Activated T-cell treated with anti-CD3 and anti-CD28 coated beads, Interleukin-2, amount 50 U/mL, for 1 hour (primary cell): Measurements from ENCODE around the gene RAPGEF4.

ENCODE experiments used
- DNase-seq: peaks from one replicate; pipeline ENCODE4 v3.0.0-alpha.2; 2020

RAPGEF4 gene

GRCh38 chr2:173048522-173048896 lies 312.9 kb downstream of the RAPGEF4 start:
- no peak for DNase-seq

- DNase-seq: no peak
These were observed 313.4 kb downstream of the RAPGEF4 start for GRCh38 chr2:173048897-173049661.

GRCh38 chr2:173049831-173050230 lies 314.2 kb downstream of the RAPGEF4 start:
- DNase-seq: no peak

DNA sequence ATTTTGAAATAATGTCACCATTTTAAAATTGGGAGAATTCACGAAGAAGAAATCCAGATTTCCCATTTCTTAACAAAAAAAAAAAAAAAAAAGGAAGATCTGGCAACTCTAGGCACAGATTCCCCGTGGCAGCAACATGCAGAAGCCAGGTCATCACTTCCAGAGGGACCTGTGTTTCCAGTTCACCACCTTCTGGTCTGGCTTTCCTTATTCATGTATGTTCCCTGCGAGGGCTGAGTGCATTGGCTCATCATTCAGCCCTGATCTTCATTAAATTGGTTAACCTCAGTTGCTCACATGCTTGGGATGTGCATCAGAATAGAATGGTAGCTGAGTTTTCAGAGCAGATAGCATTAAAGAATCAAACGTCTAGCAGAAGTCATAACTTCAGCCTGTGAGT lies 315.0 kb downstream of the RAPGEF4 start:
- no peak for DNase-seq

GRCh38 chr2:173051463-173052215 lies 316.0 kb downstream of the RAPGEF4 start:
- no peak for DNase-seq

GRCh38 chr2:173053043-173053699 lies 317.5 kb downstream of the RAPGEF4 start:
- no peak for DNase-seq

GRCh38 chr2:173054466-173054865 lies 318.8 kb downstream of the RAPGEF4 start:
- DNase-seq: no peak

DNA sequence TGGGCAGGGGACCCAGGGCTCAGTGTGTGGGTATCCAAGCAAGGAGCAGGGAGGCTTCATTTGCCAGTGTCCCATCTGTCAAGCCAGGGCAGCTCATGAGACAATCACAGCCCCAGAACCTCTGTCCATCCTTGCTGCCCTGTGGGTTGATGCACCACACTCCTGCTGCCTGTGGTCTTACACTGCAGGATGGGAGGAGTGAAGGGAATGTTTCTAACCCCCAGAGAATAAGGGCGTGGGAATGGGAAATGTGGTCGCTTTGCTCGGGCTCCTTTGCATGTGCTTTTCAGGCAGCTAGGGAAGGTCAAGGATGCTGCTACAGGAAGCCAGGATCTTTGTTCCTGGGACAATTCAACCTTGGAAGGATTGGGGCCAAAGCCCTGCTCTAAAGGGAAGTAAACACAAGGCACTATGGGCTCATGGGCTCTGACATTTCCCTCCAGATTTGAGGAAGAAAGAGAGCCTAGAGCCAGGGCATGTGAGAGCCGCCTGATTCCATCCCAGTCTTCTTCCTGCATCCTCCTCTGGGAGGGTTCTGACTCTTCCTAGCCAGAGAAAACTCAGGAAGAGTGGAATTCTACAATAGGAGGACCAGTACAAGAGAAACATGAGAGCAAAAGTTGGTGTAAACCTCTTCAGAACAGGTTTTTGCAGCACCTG lies 321.2 kb downstream of the RAPGEF4 start:
- DNase-seq: no peak

GRCh38 chr2:173058097-173058496 lies 322.5 kb downstream of the RAPGEF4 start:
- no peak for DNase-seq

DNA sequence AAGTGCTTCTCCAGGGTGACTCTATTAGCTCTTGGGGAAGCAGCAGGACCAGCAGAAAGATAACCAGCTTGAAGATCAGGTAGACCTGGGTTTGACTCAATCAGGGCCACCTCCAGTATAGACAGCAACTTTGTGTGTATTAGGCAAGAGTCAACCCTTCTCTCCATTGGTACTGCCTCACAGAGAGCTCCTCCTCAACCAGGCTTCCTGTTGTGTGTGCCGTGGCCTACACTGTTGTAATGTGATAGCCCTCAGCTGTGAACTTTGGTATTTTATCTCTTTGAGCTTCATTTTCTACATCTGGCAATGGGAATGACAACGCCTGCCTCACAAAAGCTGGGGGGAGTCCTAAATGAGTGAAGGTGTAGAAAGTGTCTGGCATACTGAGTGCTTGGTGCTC lies 323.0 kb downstream of the RAPGEF4 start:
- DNase-seq: no peak

GRCh38 chr2:173059292-173059691 lies 323.6 kb downstream of the RAPGEF4 start:
- DNase-seq: no peak

- no peak for DNase-seq
These were observed 324.4 kb downstream of the RAPGEF4 start for GRCh38 chr2:173059971-173060461.

- no peak for DNase-seq
These were observed 327.2 kb downstream of the RAPGEF4 start for GRCh38 chr2:173062801-173063200.

GRCh38 chr2:173064151-173064805 lies 328.6 kb downstream of the RAPGEF4 start:
- DNase-seq: no peak

GRCh38 chr2:173066887-173067676 lies 331.4 kb downstream of the RAPGEF4 start:
- no peak for DNase-seq

DNA sequence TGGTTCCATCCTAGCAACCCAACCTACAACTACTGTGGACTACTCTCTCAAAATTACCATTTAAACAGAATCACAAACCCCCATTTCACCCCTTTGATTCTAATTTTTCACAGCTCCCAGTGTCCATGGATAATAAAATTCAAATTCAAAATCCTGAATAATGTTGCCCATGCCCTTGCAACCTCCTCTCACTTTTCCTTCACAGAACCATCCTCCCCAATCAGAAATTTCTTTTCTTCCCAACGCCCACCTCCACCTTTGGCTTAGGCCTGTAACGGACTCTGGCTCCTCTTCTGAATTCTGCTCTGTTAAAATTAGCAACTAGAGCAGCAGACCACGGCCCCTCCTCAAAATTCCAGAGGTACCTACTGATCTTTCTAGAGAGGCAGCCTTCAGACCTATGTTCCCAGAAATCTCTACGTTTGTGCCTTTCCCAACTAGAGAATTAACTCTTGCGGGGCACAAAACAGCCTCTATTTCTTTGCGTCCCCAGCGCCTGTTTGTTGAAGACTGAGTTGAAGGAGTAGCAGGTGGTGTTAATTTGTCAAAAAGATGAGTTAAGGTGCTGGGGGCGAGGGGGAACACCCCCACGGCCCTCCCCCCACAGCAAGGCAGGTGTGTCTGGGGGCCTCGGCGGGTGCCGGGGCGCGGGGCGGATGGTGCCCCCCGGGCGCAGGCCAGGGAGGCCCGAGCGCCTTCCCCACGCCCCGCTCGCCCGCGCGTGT lies 339.6 kb downstream of the RAPGEF4 start:
- DNase-seq: no peak

- peak; percentile 45 for DNase-seq
These were observed 340.3 kb downstream of the RAPGEF4 start, which contains the start of gene MAP3K20 for GRCh38 chr2:173075781-173076580. MAP3K20 (plus strand) TSS chr2:173075846; CDS start chr2:173091032, 15,186 bp downstream.

DNA sequence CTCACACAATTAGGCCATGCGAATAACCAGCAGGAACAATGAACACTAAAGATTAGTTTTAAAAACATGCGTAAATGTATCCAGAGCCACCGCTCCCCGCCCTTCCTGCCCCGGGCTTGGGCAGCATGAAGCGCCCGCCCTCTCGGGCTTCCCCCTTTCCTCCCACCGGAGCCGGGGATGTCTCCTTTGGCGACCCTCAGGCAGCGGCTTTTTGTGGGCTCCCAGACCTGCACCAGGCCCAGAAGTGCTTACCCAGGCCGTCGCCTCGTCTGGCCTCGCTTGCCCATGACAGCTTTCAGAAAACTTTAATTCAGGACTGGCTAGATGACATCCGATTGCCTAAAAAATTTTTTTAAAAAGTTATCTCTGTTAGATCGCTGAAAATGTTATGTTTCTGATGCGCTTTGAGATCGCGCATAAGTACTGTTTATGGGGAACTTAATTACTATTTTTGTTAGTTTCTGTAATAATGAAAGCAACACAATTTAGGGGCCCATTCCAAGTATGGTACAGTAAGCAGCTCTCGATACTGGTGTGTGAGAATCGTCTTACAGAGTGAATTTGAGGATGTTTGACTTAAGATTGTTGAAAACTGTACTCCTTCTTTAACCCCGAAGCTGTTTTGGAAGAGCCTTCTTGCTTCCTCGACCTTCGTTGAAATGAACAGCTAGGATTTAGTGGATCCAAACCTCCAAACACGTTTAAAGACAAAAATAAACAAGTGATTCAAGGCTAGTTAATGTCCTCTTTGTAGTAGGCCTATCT lies 341.1 kb downstream of the RAPGEF4 start:
- no peak for DNase-seq

- no peak for DNase-seq
These were observed 342.0 kb downstream of the RAPGEF4 start for GRCh38 chr2:173077506-173078177.
